WERI-Rb-1 (cell line): ENCODE results near the gene DNM3.
"Not testable (repeated sequence)": the region's sequence is repeated elsewhere in the genome, so short reads cannot be mapped to it uniquely, and the experiment has no call there.

ENCODE experiments used
- DNase-seq: peaks from one replicate; pipeline ENCODE4 v3.0.0-alpha.2; 2020
- H3K27ac ChIP-seq: fragments of 250-450 bp; sonication (Bioruptor Pico); 2 replicates; pipeline ENCODE4 v1.5.1; 2020; ENCODE audit warnings: mild to moderate bottlenecking, moderate library complexity
- H3K27me3 ChIP-seq: fragments of 250-450 bp; sonication (Bioruptor Pico); 2 replicates; pipeline ENCODE4 v1.5.1; 2021; ENCODE audit warnings: mild to moderate bottlenecking, low read depth, moderate library complexity; ENCODE audit not compliant: insufficient read depth, severe bottlenecking
- H3K36me3 ChIP-seq: fragments of 250-450 bp; sonication (Bioruptor Pico); 2 replicates; pipeline ENCODE4 v1.5.1; 2020; ENCODE audit warnings: mild to moderate bottlenecking, moderate library complexity
- H3K4me3 ChIP-seq: 2 replicates; pipeline ENCODE4 v1.5.1; 2011; ENCODE audit warnings: low read depth, mild to moderate bottlenecking, control low read depth, low read length
- H3K9me3 ChIP-seq: fragments of 250-450 bp; sonication (Bioruptor Pico); 2 replicates; pipeline ENCODE4 v1.5.1; 2021; ENCODE audit warnings: mild to moderate bottlenecking, moderate library complexity; ENCODE audit not compliant: severe bottlenecking
- CTCF ChIP-seq: IDR thresholded peaks from 2 replicates; pipeline ENCODE4 v1.5.1; 2011; ENCODE audit warnings: low read depth, mild to moderate bottlenecking, control low read depth, inconsistent platforms, low read length

Gene DNM3

GRCh38 chr1:172018727-172019311 lies 177.5 kb downstream of the DNM3 start:
- TF ChIP-seq CTCF = no peak
- no peaks in the 10 kb centered on the region for H3K27me3 ChIP-seq
- H3K4me3 ChIP-seq = no peak overlapping the region
- H3K27ac ChIP-seq = no peak overlapping the region
- no peaks in the 10 kb centered on the region for H3K36me3 ChIP-seq
- no peaks in the 10 kb centered on the region for H3K9me3 ChIP-seq
- no peak for DNase-seq

GRCh38 chr1:172019976-172020375 lies 178.7 kb downstream of the DNM3 start:
- Histone ChIP-seq H3K9me3 (no peaks in the 10 kb centered on the region), H3K27ac (no peak overlapping the region), H3K4me3 (no peak overlapping the region), H3K36me3 (no peaks in the 10 kb centered on the region), H3K27me3 (no peaks in the 10 kb centered on the region)
- no peak for DNase-seq
- TF ChIP-seq CTCF = no peak

- no peaks in the 10 kb centered on the region for H3K27me3 ChIP-seq
- no peak overlapping the region for H3K4me3 ChIP-seq
- no peak for DNase-seq
- TF ChIP-seq CTCF = no peak
- H3K27ac ChIP-seq = no peak overlapping the region
- no peaks in the 10 kb centered on the region for H3K36me3 ChIP-seq
- no peaks in the 10 kb centered on the region for H3K9me3 ChIP-seq
Measured at GRCh38 chr1:172024516-172024915, 183.2 kb downstream of the DNM3 start.

GRCh38 chr1:172024944-172025738 lies 183.8 kb downstream of the DNM3 start:
- H3K27me3 ChIP-seq, H3K36me3 ChIP-seq, H3K9me3 ChIP-seq, H3K4me3 ChIP-seq, H3K27ac ChIP-seq, DNase-seq: not testable (repeated sequence)

- Histone ChIP-seq H3K36me3 (no peaks in the 10 kb centered on the region), H3K27me3 (no peaks in the 10 kb centered on the region), H3K27ac (no peak overlapping the region), H3K4me3 (no peak overlapping the region), H3K9me3 (no peaks in the 10 kb centered on the region)
- no peak for TF ChIP-seq CTCF
- DNase-seq = no peak
Measured at GRCh38 chr1:172040466-172040865, 199.2 kb downstream of the DNM3 start.

GRCh38 chr1:172041102-172041501 lies 199.8 kb downstream of the DNM3 start:
- Histone ChIP-seq H3K36me3 (no peaks in the 10 kb centered on the region), H3K9me3 (no peaks in the 10 kb centered on the region), H3K27ac (no peak overlapping the region), H3K4me3 (no peak overlapping the region), H3K27me3 (no peaks in the 10 kb centered on the region)
- no peak for DNase-seq
- no peak for TF ChIP-seq CTCF
